CD4-positive, alpha-beta T cell treated with Interleukin-12 subunit alpha and Interleukin-12 subunit beta, for 1 hour (primary cell): ENCODE measurements around the gene OR2B6.

Experiments
- DNase-seq: peaks from one replicate; pipeline ENCODE4 v3.0.0-alpha.2; 2020

The OR2B6 gene

GRCh38 chr6:28001351-28001750 is 44.3 kb downstream of the OR2B6 start:
- DNase-seq = no peak

- no peak for DNase-seq
Measured at GRCh38 chr6:28001751-28002150, 44.7 kb downstream of the OR2B6 start.

- DNase-seq = no peak
Measured at GRCh38 chr6:28002161-28002560, 45.1 kb downstream of the OR2B6 start.

GRCh38 chr6:28003059-28003458 is 46.0 kb downstream of the OR2B6 start:
- no peak for DNase-seq

GRCh38 chr6:28003661-28004060 is 46.6 kb downstream of the OR2B6 start:
- DNase-seq = no peak

GRCh38 chr6:28004350-28005151 is 47.5 kb downstream of the OR2B6 start:
- DNase-seq = no peak

GRCh38 chr6:28005152-28005890 is 48.3 kb downstream of the OR2B6 start:
- DNase-seq = no peak

GRCh38 chr6:28005975-28006374 is 48.9 kb downstream of the OR2B6 start:
- no peak for DNase-seq
